Mucosa of rectum (tissue), 2 donors: ENCODE measurements around the gene CEP128.

Experiments used
- H3K27ac ChIP-seq, 2 donors: one replicate each; pipeline ENCODE4 v1.7.0; 2013; ENCODE audit warnings: inconsistent platforms in 2 of 2, low read depth in 2 of 2, low read length in 2 of 2
- H3K27me3 ChIP-seq, 2 donors: one replicate each; pipeline ENCODE4 v1.7.0; 2013; ENCODE audit warnings: low read length in 2 of 2; ENCODE audit not compliant: control insufficient read depth in 2 of 2, insufficient read depth in 2 of 2
- H3K36me3 ChIP-seq, 2 donors: one replicate each; pipeline ENCODE4 v1.7.0; 2013; ENCODE audit warnings: low read length in 2 of 2; ENCODE audit not compliant: control insufficient read depth in 2 of 2, insufficient read depth in 2 of 2
- H3K4me1 ChIP-seq, 2 donors: one replicate each; pipeline ENCODE4 v1.7.0; 2013; ENCODE audit warnings: low read length in 2 of 2, mild to moderate bottlenecking in 1 of 2; ENCODE audit not compliant: control insufficient read depth in 2 of 2, insufficient read depth in 2 of 2
- H3K4me3 ChIP-seq, 2 donors: one replicate each; pipeline ENCODE4 v1.7.0; 2013; ENCODE audit warnings: low read length in 2 of 2
- H3K9ac ChIP-seq, 2 donors: one replicate each; pipeline ENCODE4 v1.7.0; 2013; ENCODE audit warnings: low read length in 2 of 2, low read depth in 1 of 2, mild to moderate bottlenecking in 1 of 2
- H3K9me3 ChIP-seq, 2 donors: one replicate each; pipeline ENCODE4 v1.7.0; 2013; ENCODE audit warnings: low read length in 2 of 2; ENCODE audit not compliant: control insufficient read depth in 2 of 2
- donor health status: healthy.
- donor health status: Normal muscosa, but diverticular disease.

Gene CEP128

DNA sequence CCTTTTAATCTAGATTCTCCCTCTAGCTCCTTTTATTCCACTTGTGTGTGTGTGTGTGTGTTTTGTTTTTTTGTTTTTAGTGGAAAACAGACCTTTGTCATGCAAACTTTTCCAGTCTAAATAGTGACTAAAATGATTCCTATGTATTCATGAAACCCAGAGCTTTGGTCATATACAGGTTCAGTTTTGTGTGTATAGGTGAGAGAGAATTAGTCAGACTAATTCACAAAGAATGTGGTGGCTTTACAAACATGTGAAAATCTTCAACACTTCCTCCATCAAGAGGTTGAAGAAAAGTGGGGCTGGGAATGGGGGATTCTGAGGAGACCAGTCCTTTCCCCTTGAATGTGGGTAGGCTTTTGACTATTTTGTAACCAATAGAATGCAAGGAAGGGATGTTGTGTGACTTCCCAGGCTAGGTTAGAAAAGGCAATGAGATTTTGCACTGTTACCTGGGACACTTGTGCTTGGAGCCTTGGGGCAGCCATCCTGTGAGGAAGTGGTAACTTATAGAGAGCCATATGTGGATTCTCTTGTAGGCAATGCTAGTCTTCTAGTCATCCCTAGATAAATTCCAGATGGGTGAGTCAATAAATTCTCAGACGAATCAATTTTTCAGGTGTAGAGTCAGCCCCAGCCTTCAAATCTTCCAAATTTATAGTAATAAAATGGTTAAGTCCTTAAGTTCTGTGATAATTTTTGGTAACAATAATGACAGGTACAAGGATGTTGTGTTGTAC, 236.1 kb downstream of the CEP128 start:
- Histone ChIP-seq H3K4me3 (no peak overlapping the region), H3K4me1 (no peaks in the 10 kb centered on the region), H3K9me3 (no peaks in the 10 kb centered on the region), H3K9ac (no peak overlapping the region), H3K27ac (no peak overlapping the region), H3K27me3 (no peaks in the 10 kb centered on the region), H3K36me3 (no peaks in the 10 kb centered on the region)

DNA sequence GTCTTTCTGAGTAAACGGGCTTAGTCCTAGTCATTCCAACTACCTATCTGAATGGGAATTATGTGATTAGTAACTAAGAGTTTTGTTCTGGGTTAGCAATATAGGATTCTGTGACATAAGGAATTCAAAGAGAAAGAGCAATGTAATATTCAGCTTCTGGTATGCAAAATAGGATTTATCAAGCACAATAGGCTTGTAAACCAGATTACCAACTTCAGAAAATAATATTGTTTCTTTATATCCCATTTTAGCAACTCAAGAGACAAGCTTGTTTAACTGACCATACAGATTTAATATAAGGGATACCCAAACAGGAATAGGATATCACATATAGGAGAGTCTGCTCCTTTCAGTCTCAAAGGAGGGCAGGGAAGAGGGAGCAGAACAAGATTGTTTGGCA, 240.9 kb downstream of the CEP128 start:
- Histone ChIP-seq H3K36me3 (no peaks in the 10 kb centered on the region), H3K27ac (no peak overlapping the region), H3K27me3 (no peaks in the 10 kb centered on the region), H3K4me3 (no peak overlapping the region), H3K9me3 (no peaks in the 10 kb centered on the region), H3K9ac (no peak overlapping the region), H3K4me1 (no peaks in the 10 kb centered on the region)

DNA sequence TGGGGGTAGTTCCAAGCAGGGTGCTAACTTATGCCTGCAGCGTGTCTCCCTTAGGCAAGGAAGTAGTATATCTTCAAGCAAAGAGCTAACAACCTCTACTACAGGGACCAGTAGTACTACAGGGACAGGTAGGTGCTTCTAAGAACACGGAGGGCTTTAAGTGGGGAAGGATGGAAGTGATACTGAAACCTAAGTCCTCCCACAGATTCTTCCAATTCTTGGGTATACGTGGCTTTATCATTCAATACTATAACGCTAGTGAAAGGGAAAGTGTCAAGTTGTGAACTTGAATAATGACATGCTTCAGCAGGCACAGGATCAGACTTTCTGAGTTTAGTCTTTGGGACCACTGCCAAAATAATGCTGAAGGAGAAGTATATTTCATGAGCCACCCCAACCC, 241.7 kb downstream of the CEP128 start:
- H3K27me3 ChIP-seq = no peaks in the 10 kb centered on the region
- H3K36me3 ChIP-seq = no peaks in the 10 kb centered on the region
- no peak overlapping the region for H3K4me3 ChIP-seq
- no peak overlapping the region for H3K27ac ChIP-seq
- H3K9ac ChIP-seq = no peak overlapping the region
- no peaks in the 10 kb centered on the region for H3K4me1 ChIP-seq
- H3K9me3 ChIP-seq = no peaks in the 10 kb centered on the region

DNA sequence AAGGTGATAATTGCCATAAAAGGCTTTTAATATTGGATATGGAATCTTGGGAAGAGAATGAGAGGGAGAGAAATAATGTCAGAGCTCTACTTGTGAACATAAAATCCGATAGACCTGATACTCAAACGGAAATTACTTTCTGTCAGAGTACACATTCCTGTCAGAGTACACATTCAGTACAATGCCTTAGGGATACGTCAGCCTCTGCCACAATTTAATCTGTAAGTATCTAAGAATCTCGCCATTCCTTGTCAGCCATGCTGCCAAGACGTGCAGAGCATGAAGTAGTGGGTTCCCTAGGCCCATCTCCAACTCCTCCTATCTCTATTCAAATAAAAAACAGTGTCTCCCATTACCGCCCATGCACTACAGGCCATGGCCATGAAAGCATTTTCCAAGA, 242.6 kb downstream of the CEP128 start:
- H3K4me1 ChIP-seq = no peaks in the 10 kb centered on the region
- no peaks in the 10 kb centered on the region for H3K36me3 ChIP-seq
- no peak overlapping the region for H3K9ac ChIP-seq
- H3K27ac ChIP-seq = no peak overlapping the region
- no peak overlapping the region for H3K4me3 ChIP-seq
- H3K9me3 ChIP-seq = no peaks in the 10 kb centered on the region
- no peaks in the 10 kb centered on the region for H3K27me3 ChIP-seq

DNA sequence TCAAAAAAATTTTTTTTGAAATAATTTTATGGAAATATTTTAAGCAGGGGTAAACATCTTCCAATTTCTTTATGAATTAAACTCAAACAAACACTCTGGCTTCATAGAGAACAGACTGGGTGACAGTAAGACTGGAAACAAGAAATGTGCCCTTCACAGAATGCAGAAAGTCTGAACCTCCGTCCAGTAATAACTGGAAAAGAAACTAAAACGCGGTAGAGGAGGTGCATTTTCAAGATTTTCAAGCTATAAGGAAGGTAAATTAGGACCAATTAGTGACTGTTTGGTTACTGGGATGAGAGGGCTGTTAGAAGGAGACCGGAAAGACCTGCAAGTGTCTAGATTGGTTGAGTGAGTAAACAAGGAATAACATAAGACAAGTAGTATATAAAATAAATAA, 245.7 kb downstream of the CEP128 start:
- no peak overlapping the region for H3K27ac ChIP-seq
- no peaks in the 10 kb centered on the region for H3K27me3 ChIP-seq
- no peaks in the 10 kb centered on the region for H3K4me1 ChIP-seq
- no peak overlapping the region for H3K9ac ChIP-seq
- H3K9me3 ChIP-seq = no peaks in the 10 kb centered on the region
- H3K36me3 ChIP-seq = no peaks in the 10 kb centered on the region
- no peak overlapping the region for H3K4me3 ChIP-seq

DNA sequence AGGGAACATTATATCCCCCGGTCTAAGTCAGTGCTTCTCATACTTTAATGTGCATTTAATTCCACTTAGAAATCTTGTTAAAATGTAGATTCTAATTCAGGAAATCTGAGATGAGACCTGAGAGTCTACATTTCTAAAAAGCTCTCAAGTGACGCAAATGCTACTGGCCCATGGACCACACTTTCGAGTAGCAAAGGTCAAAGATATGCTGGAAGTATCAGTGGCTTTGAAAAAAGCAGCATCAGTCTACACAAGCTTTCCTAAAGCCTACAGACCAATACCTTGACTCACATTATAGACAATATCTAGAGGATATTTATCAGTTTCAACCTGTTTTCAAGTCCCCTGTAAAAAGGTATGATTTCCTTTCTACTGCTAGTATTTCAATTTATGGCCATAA, 248.6 kb downstream of the CEP128 start:
- Histone ChIP-seq H3K27ac (no peak overlapping the region), H3K9ac (no peak overlapping the region), H3K9me3 (no peaks in the 10 kb centered on the region), H3K27me3 (no peaks in the 10 kb centered on the region), H3K36me3 (no peaks in the 10 kb centered on the region), H3K4me3 (no peak overlapping the region), H3K4me1 (no peaks in the 10 kb centered on the region)

DNA sequence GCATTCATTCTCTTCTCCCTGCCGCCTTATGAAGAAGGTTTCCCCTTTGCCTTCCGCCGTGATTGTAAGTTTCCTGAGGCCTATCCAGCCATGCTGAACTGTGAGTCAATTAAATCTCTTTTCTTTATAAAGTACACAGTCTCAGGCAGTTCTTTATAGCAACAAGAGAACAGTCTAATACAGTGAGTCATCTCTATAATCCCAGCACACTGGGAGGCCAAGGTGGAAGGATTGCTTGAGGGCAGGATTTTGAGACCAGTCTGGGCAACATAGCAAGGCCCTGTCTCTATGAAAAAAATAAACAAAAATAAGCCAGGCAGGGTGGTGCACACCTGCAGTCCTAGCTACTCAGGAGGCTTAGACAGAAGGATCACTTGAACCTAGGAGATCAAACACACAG, 259.9 kb downstream of the CEP128 start:
- Histone ChIP-seq H3K4me1 (no peaks in the 10 kb centered on the region), H3K27ac (no peak overlapping the region)

DNA sequence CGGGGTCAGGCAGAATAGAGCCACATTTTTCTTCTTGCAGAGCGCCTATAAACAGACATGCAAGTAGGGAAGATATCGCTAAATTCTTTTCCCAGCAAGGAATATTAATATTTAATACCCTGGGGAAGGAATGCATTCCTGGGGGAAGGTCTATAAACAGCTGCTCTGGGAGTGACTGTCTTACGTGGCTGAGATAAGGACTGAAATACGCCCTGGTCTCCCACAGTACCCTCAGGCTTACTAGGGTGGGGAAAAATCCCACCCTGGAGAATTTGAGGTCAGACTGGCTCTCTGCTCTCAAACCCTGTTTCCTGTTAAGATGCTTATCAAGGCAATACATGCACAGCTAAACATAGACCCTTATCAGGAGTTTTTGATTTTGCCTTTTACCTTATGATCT, 262.3 kb downstream of the CEP128 start:
- Histone ChIP-seq H3K27ac (no peak overlapping the region), H3K9ac (no peak overlapping the region), H3K9me3 (peaks cover 0 to 6% of the 10 kb centered on the region in 2 donors), H3K4me1 (no peaks in the 10 kb centered on the region), H3K36me3 (no peaks in the 10 kb centered on the region), H3K4me3 (no peak overlapping the region), H3K27me3 (no peaks in the 10 kb centered on the region)

More for the DNA sequence above, 259.9 kb downstream of the CEP128 start:
- H3K36me3 ChIP-seq = no peaks in the 10 kb centered on the region
- H3K27me3 ChIP-seq = no peaks in the 10 kb centered on the region
- H3K9me3 ChIP-seq = peaks cover 0 to 6% of the 10 kb centered on the region in 2 donors
- no peak overlapping the region for H3K9ac ChIP-seq
- H3K4me3 ChIP-seq = no peak overlapping the region

DNA sequence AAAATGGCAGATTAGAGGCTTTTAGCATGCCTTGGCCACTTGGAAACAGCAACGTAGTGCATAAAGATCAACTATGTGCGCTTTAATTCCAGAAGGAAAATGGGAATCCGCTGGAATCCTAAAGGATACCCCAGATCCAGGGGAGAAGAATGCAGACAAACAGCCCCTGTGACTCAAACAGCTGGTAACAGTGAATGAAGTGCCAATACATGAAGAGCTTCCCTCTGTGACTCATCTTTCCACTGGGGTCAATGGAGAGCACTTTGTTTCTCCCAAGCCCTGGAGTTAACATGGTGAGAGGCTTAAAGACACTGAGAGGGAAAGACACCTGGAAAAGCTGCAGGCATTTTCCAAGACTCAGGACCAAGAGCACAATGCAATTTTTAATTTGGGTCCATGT, 263.1 kb downstream of the CEP128 start:
- Histone ChIP-seq H3K9ac (no peak overlapping the region), H3K27me3 (no peaks in the 10 kb centered on the region), H3K4me3 (no peak overlapping the region), H3K4me1 (no peaks in the 10 kb centered on the region), H3K27ac (no peak overlapping the region), H3K9me3 (peaks cover 0 to 6% of the 10 kb centered on the region in 2 donors), H3K36me3 (no peaks in the 10 kb centered on the region)

DNA sequence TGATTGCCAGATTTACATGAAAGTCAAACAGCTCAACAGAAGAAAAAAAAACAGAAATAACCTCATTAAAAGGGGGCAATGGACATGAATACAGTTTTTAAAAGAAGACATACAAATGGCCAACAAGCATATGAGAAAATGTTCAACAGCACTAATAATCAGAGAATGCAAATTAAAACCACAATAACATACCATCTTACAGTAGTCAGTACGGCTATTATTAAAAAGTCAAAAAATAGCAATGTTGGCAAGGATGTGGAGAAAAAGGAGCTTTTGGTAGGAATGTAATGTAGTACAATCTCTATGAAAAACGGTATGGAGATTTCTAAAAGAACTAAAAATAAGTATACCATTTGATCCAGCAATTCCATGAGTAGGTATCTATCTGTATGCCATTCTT, 272.1 kb downstream of the CEP128 start:
- no peaks in the 10 kb centered on the region for H3K9me3 ChIP-seq
- no peaks in the 10 kb centered on the region for H3K27me3 ChIP-seq
- no peak overlapping the region for H3K9ac ChIP-seq
- no peaks in the 10 kb centered on the region for H3K36me3 ChIP-seq
- no peak overlapping the region for H3K27ac ChIP-seq
- H3K4me3 ChIP-seq = no peak overlapping the region
- no peaks in the 10 kb centered on the region for H3K4me1 ChIP-seq

DNA sequence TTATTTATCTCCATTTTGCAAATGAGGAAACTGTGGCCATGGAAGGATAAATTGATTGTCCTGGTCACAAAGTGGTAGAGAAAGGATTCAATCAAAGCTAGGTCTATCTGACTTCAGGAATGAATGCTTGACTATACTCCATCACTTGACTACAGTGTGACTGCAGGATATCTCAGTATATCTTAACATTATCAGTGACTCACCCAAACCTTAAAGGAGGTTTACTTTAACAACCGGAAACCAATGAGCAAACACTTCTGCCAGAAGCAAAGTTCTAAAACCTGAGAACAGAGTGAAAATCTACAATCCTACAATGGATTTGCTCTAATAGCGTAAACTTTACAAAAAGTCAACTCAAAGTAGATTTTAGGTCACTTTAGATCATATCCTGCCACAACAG, 277.0 kb downstream of the CEP128 start:
- Histone ChIP-seq H3K4me1 (no peaks in the 10 kb centered on the region), H3K36me3 (no peaks in the 10 kb centered on the region), H3K27ac (no peak overlapping the region), H3K9me3 (no peaks in the 10 kb centered on the region), H3K27me3 (no peaks in the 10 kb centered on the region), H3K9ac (no peak overlapping the region), H3K4me3 (no peak overlapping the region)
